ENCODE results near the gene INTS11. TPM values are rescaled to one million over a fixed set of nuclear protein-coding genes. Genes with fewer than 3 reads are reported as not detected.

The INTS11 gene
- total RNA-seq, 1 donor from 2014 or later = 106 TPM

- Mint-ChIP-seq H3K27ac (ENCODE audit: unreplicated experiment) (peak overlapping the region; percentile 73), H3K36me3 (ENCODE audit: unreplicated experiment) (peaks cover 5% of the 10 kb centered on the region), H3K4me3 (ENCODE audit: unreplicated experiment) (peak overlapping the region; percentile 60), H3K4me1 (ENCODE audit: unreplicated experiment) (peaks cover 37% of the 10 kb centered on the region), H3K27me3 (ENCODE audit: unreplicated experiment) (no peaks in the 10 kb centered on the region), H3K9me3 (ENCODE audit: unreplicated experiment) (no peaks in the 10 kb centered on the region)
- no peak for DNase-seq (ENCODE audit: extremely low spot score, unreplicated experiment)
- TF ChIP-seq CTCF (IDR thresholded peaks at IDR 0.05) = no peak
These were observed 53.6 kb downstream of the INTS11 start for GRCh38 chr1:1270813-1271212.

GRCh38 chr1:1268284-1268682 lies 56.2 kb downstream of the INTS11 start:
- Mint-ChIP-seq H3K4me3 (ENCODE audit: unreplicated experiment) (no peak overlapping the region), H3K9me3 (ENCODE audit: unreplicated experiment) (no peaks in the 10 kb centered on the region), H3K27ac (ENCODE audit: unreplicated experiment) (peak overlapping the region; percentile 54), H3K27me3 (ENCODE audit: unreplicated experiment) (no peaks in the 10 kb centered on the region), H3K4me1 (ENCODE audit: unreplicated experiment) (peaks cover 59% of the 10 kb centered on the region), H3K36me3 (ENCODE audit: unreplicated experiment) (peaks cover 5% of the 10 kb centered on the region)
- no peak for DNase-seq (ENCODE audit: extremely low spot score, unreplicated experiment)
- TF ChIP-seq CTCF (IDR thresholded peaks at IDR 0.05) = no peak

GRCh38 chr1:1267488-1268283 lies 56.8 kb downstream of the INTS11 start:
- H3K4me3 Mint-ChIP-seq (ENCODE audit: unreplicated experiment) = no peak overlapping the region

GRCh38 chr1:1264868-1265272 lies 59.6 kb downstream of the INTS11 start:
- peak overlapping the region; percentile 97 for H3K27ac Mint-ChIP-seq (ENCODE audit: unreplicated experiment)
- H3K4me3 Mint-ChIP-seq (ENCODE audit: unreplicated experiment) = peak overlapping the region; percentile 26
- TF ChIP-seq CTCF (IDR thresholded peaks at IDR 0.05) = peak; percentile 68
- peaks cover 16% of the 10 kb centered on the region for H3K36me3 Mint-ChIP-seq (ENCODE audit: unreplicated experiment)
- no peaks in the 10 kb centered on the region for H3K27me3 Mint-ChIP-seq (ENCODE audit: unreplicated experiment)
- peak; percentile 92 for DNase-seq (ENCODE audit: extremely low spot score, unreplicated experiment)
- peaks cover 39% of the 10 kb centered on the region for H3K4me1 Mint-ChIP-seq (ENCODE audit: unreplicated experiment)
- no peaks in the 10 kb centered on the region for H3K9me3 Mint-ChIP-seq (ENCODE audit: unreplicated experiment)

More at GRCh38 chr1:1267488-1268283, 56.8 kb downstream of the INTS11 start:
- peaks cover 9% of the 10 kb centered on the region for H3K36me3 Mint-ChIP-seq (ENCODE audit: unreplicated experiment)
- no peaks in the 10 kb centered on the region for H3K9me3 Mint-ChIP-seq (ENCODE audit: unreplicated experiment)
- peaks cover 56% of the 10 kb centered on the region for H3K4me1 Mint-ChIP-seq (ENCODE audit: unreplicated experiment)
- no peak for DNase-seq (ENCODE audit: extremely low spot score, unreplicated experiment)
- TF ChIP-seq CTCF (IDR thresholded peaks at IDR 0.05) = no peak
- no peaks in the 10 kb centered on the region for H3K27me3 Mint-ChIP-seq (ENCODE audit: unreplicated experiment)
- H3K27ac Mint-ChIP-seq (ENCODE audit: unreplicated experiment) = peak overlapping the region; percentile 54

- H3K9me3 Mint-ChIP-seq (ENCODE audit: unreplicated experiment) = no peaks in the 10 kb centered on the region
- no peak for DNase-seq (ENCODE audit: extremely low spot score, unreplicated experiment)
- H3K27ac Mint-ChIP-seq (ENCODE audit: unreplicated experiment) = peak overlapping the region; percentile 97
- peaks cover 20% of the 10 kb centered on the region for H3K36me3 Mint-ChIP-seq (ENCODE audit: unreplicated experiment)
- peaks cover 39% of the 10 kb centered on the region for H3K4me1 Mint-ChIP-seq (ENCODE audit: unreplicated experiment)
- TF ChIP-seq CTCF (IDR thresholded peaks at IDR 0.05) = no peak
- no peaks in the 10 kb centered on the region for H3K27me3 Mint-ChIP-seq (ENCODE audit: unreplicated experiment)
- H3K4me3 Mint-ChIP-seq (ENCODE audit: unreplicated experiment) = no peak overlapping the region
These were observed 60.4 kb downstream of the INTS11 start for GRCh38 chr1:1264026-1264425.
